ENCODE data around the gene SVBP.

Gene SVBP

GRCh38 chr1:42797979-42798378, 19.2 kb downstream of the SVBP start:
- no peak for DNase-seq

- DNase-seq = no peak
Measured at GRCh38 chr1:42797414-42797813, 19.8 kb downstream of the SVBP start.

GRCh38 chr1:42793824-42794223, 23.4 kb downstream of the SVBP start:
- no peak for DNase-seq

GRCh38 chr1:42788021-42788420, 29.2 kb downstream of the SVBP start:
- DNase-seq = no peak

GRCh38 chr1:42786097-42786496, 31.1 kb downstream of the SVBP start:
- DNase-seq = no peak

- DNase-seq = no peak
Measured at GRCh38 chr1:42784946-42785693, 32.1 kb downstream of the SVBP start, which contains the start of gene TMEM269. TSS of gene TMEM269 (plus strand) at chr1:42784991. CDS start at chr1:42789894, 4,903 bp downstream.

- DNase-seq = no peak
Measured at GRCh38 chr1:42784547-42784945, 32.7 kb downstream of the SVBP start.

- DNase-seq = no peak
Measured at GRCh38 chr1:42783092-42783491, 34.1 kb downstream of the SVBP start.

- no peak for DNase-seq
Measured at GRCh38 chr1:42780176-42780575, 37.0 kb downstream of the SVBP start.

GRCh38 chr1:42779725-42780124, 37.5 kb downstream of the SVBP start:
- DNase-seq = no peak

- no peak for DNase-seq
Measured at GRCh38 chr1:42777852-42778251, 39.3 kb downstream of the SVBP start.

- DNase-seq = no peak
Measured at GRCh38 chr1:42776502-42776901, 40.7 kb downstream of the SVBP start.

- no peak for DNase-seq
Measured at GRCh38 chr1:42774928-42775526, 42.2 kb downstream of the SVBP start.

GRCh38 chr1:42773420-42773819, 43.8 kb downstream of the SVBP start:
- DNase-seq = no peak

- DNase-seq = no peak
Measured at GRCh38 chr1:42769811-42770210, 47.4 kb downstream of the SVBP start.

- no peak for DNase-seq
Measured at GRCh38 chr1:42768172-42768571, 49.0 kb downstream of the SVBP start.

- DNase-seq = no peak
Measured at GRCh38 chr1:42767510-42768000, 49.6 kb downstream of the SVBP start.

- peak; percentile 95 for DNase-seq
Measured at GRCh38 chr1:42766741-42767509, 50.3 kb downstream of the SVBP start, which contains the start of the genes C1orf50 and P3H1. TSS of gene C1orf50 (plus strand) at chr1:42767249. CDS start at chr1:42767312, 63 bp downstream. TSS of gene P3H1 (minus strand) at chr1:42767028. CDS start at chr1:42766971, 57 bp downstream.

GRCh38 chr1:42765832-42766740, 51.1 kb downstream of the SVBP start:
- no peak for DNase-seq

GRCh38 chr1:42765269-42765668, 51.9 kb downstream of the SVBP start:
- DNase-seq = no peak

GRCh38 chr1:42762269-42762668, 54.9 kb downstream of the SVBP start:
- no peak for DNase-seq

GRCh38 chr1:42761567-42761966, 55.6 kb downstream of the SVBP start:
- DNase-seq = no peak

Data from NCI-H1436 treated with DMSO at 0.1 percent for 48 hours (cell line).